22Rv1 (cell line): Measurements from ENCODE around the gene CLPSL1.

ENCODE experiments used
- CTCF ChIP-seq: fragments of 450-650 bp; IDR thresholded peaks from 2 replicates; pipeline ENCODE4 v1.5.1; 2017; ENCODE audit warnings: mild to moderate bottlenecking
- ZFX ChIP-seq: fragments of 450-650 bp; IDR thresholded peaks from 2 replicates; pipeline ENCODE4 v1.6.1; 2017; ENCODE audit warnings: antibody characterized with exemption, borderline replicate concordance

GRCh38 chr6:35745509-35745908 lies 35.3 kb upstream of the CLPSL1 start:
- no peak for TF ChIP-seq CTCF
- TF ChIP-seq ZFX: no peak
